Measurements from ENCODE around the gene SLC27A5.

GRCh38 chr19:58520257-58520599 is 8.4 kb upstream of the SLC27A5 start:
- TF ChIP-seq TRIM25 (IDR thresholded peaks at IDR 0.05; ENCODE audit: borderline replicate concordance) (no peak), SREBF2 (CRISPR knock-in tag; IDR thresholded peaks at IDR 0.05) (no peak), MAFF (IDR thresholded peaks at IDR 0.05; ENCODE audit: low read length) (no peak), BCLAF1 (IDR thresholded peaks at IDR 0.05; ENCODE audit: borderline replicate concordance in 1 of 2, control insufficient read depth in 1 of 2, low read depth in 2 of 2, low read length in 1 of 2) (no peak), CCNT2 (IDR thresholded peaks at IDR 0.05; ENCODE audit: borderline replicate concordance, extremely low read depth, insufficient read length, low read depth, low read length) (no peak), SMC3 (conservative IDR thresholded peaks at IDR 0.05; ENCODE audit: insufficient read depth, low read depth, low read length) (no peak)
- TF ChIP-seq, protein P1, sequence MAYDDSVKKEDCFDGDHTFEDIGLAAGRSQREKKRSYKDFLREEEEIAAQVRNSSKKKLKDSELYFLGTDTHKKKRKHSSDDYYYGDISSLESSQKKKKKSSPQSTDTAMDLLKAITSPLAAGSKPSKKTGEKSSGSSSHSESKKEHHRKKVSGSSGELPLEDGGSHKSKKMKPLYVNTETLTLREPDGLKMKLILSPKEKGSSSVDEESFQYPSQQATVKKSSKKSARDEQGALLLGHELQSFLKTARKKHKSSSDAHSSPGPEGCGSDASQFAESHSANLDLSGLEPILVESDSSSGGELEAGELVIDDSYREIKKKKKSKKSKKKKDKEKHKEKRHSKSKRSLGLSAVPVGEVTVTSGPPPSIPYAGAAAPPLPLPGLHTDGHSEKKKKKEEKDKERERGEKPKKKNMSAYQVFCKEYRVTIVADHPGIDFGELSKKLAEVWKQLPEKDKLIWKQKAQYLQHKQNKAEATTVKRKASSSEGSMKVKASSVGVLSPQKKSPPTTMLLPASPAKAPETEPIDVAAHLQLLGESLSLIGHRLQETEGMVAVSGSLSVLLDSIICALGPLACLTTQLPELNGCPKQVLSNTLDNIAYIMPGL (CRISPR knock-in tag; IDR thresholded peaks at IDR 0.05): no peak

Data from K562 (cell line).